Mesodermal cell (in vitro differentiated cells): ENCODE data around the gene RUBCN. TPM values are rescaled to one million over a fixed set of nuclear protein-coding genes. Genes with fewer than 3 reads are reported as not detected.

Source experiments
- H3K27ac ChIP-seq: 2 replicates; pipeline ENCODE4 v1.7.0; 2013; ENCODE audit warnings: mild to moderate bottlenecking, low read depth, low read length, moderate library complexity; ENCODE audit not compliant: severe bottlenecking
- H3K36me3 ChIP-seq: 2 replicates; pipeline ENCODE4 v1.7.1; 2013; ENCODE audit warnings: mild to moderate bottlenecking, low read length, moderate library complexity; ENCODE audit not compliant: control insufficient read depth, insufficient read depth
- H3K4me1 ChIP-seq: one replicate; pipeline ENCODE4 v1.7.1; 2013; ENCODE audit warnings: mild to moderate bottlenecking, low read length; ENCODE audit not compliant: insufficient read depth, control insufficient read depth, poor library complexity, severe bottlenecking
- H3K4me3 ChIP-seq: 2 replicates; pipeline ENCODE4 v1.7.0; 2013; ENCODE audit warnings: low read length, control low read depth, mild to moderate bottlenecking; ENCODE audit not compliant: insufficient read depth, poor library complexity, severe bottlenecking; ENCODE audit errors: extremely low read depth
- H3K9me3 ChIP-seq: 2 replicates; pipeline ENCODE4 v1.7.1; 2013; ENCODE audit warnings: mild to moderate bottlenecking, low read length, moderate library complexity; ENCODE audit not compliant: control insufficient read depth
- WGBS, 2 experiments: methylation state at CpG; one replicate each; pipeline ENCODE4 v1.1.5; 2013; ENCODE audit warnings: missing lambda C conversion rate in 2 of 2; ENCODE audit not compliant: insufficient coverage in 2 of 2; 5-methylcytosine and 5-hydroxymethylcytosine counted together
- polyA plus RNA-seq, 2 experiments: library from polyadenylated mRNA; stranded (reverse); fragments of 50-300 nt; gene quantifications; one replicate each; pipeline ENCODE4 v1.2.3, GENCODE V29; 2013

The RUBCN gene
- 10.8 TPM for polyA plus RNA-seq (2013, experiment 1 of 2)
- 9.5 TPM for polyA plus RNA-seq (2013, experiment 2 of 2)

- Histone ChIP-seq H3K4me1 (peaks cover 9% of the 10 kb centered on the region), H3K9me3 (no peaks in the 10 kb centered on the region), H3K27ac (peak within 1 kb of the TSS; percentile 74), H3K4me3 (peak within 1 kb of the TSS; percentile 74), H3K36me3 (no peaks in the 10 kb centered on the region)
- WGBS, 2 experiments, result 0% methylated on average over 47 to 89 of the region's 92 CpGs
Measured at GRCh38 chr3:197736491-197737318, at the start of gene RUBCN. Gene RUBCN (minus strand): TSS chr3:197736904. CDS start chr3:197736719, 185 bp downstream.

GRCh38 chr3:197784019-197784585, 47.4 kb upstream of the RUBCN start:
- WGBS, 2 experiments, result 96 to 100% methylated on average over 3 of the region's 7 CpGs
- Histone ChIP-seq H3K4me1 (no peaks in the 10 kb centered on the region), H3K9me3 (no peaks in the 10 kb centered on the region), H3K27ac (no peak overlapping the region), H3K36me3 (peaks cover 50% of the 10 kb centered on the region), H3K4me3 (no peak overlapping the region)

- Histone ChIP-seq H3K36me3 (peaks cover 60% of the 10 kb centered on the region), H3K27ac (no peak overlapping the region), H3K4me3 (no peak overlapping the region), H3K9me3 (no peaks in the 10 kb centered on the region), H3K4me1 (no peaks in the 10 kb centered on the region)
- WGBS, 2 experiments, result 75 to 87% methylated on average over 3 of the region's 4 CpGs
Measured at GRCh38 chr3:197782230-197782629, 45.5 kb upstream of the RUBCN start.

- H3K27ac ChIP-seq, result no peak overlapping the region
- WGBS, 2 experiments, result 90 to 91% methylated on average over 5 to 7 of the region's 7 CpGs
- H3K9me3 ChIP-seq, result no peaks in the 10 kb centered on the region
- no peak overlapping the region for H3K4me3 ChIP-seq
- peaks cover 86% of the 10 kb centered on the region for H3K36me3 ChIP-seq
- no peaks in the 10 kb centered on the region for H3K4me1 ChIP-seq
Measured at GRCh38 chr3:197775317-197775716, 38.6 kb upstream of the RUBCN start.

DNA sequence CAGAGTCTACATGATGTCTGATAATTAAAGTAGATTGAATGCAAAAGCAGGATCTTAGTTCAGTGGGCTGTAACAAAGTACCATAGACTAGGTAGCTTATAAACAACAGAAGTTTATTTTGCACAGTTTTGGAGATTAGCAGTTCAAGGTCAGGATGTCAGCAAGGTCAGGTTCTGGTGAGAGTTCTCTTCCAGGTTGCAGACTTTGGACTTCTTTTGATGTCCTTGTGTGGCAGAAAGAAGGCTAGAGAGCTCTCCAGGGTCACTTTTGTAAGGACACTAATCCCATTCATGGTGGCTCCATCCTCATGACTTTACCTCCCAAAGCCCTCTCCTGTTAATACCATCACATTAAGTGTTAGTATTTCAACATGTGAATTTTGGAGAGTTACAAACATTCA, 25.1 kb upstream of the RUBCN start:
- Histone ChIP-seq H3K4me1 (no peaks in the 10 kb centered on the region), H3K9me3 (no peaks in the 10 kb centered on the region), H3K36me3 (peaks cover 66% of the 10 kb centered on the region), H3K27ac (no peak overlapping the region), H3K4me3 (no peak overlapping the region)

GRCh38 chr3:197758512-197758911, 21.8 kb upstream of the RUBCN start:
- H3K9me3 ChIP-seq, result no peaks in the 10 kb centered on the region
- H3K36me3 ChIP-seq, result peaks cover 53% of the 10 kb centered on the region
- H3K27ac ChIP-seq, result no peak overlapping the region
- H3K4me1 ChIP-seq, result no peaks in the 10 kb centered on the region
- no peak overlapping the region for H3K4me3 ChIP-seq
- 97 to 98% methylated on average over 4 of the region's 4 CpGs for WGBS, 2 experiments

GRCh38 chr3:197756704-197757103, 20.0 kb upstream of the RUBCN start:
- H3K9me3 ChIP-seq, result no peaks in the 10 kb centered on the region
- peaks cover 38% of the 10 kb centered on the region for H3K36me3 ChIP-seq
- H3K4me1 ChIP-seq, result peaks cover 6% of the 10 kb centered on the region
- no peak overlapping the region for H3K4me3 ChIP-seq
- H3K27ac ChIP-seq, result no peak overlapping the region
- no CpG with 5 or more reads among the region's 3 CpGs for WGBS, 2 experiments

GRCh38 chr3:197753263-197753662, 16.6 kb upstream of the RUBCN start:
- peaks cover 9% of the 10 kb centered on the region for H3K4me1 ChIP-seq
- H3K27ac ChIP-seq, result no peak overlapping the region
- 100% methylated on average over 2 of the region's 3 CpGs; no CpG with 5 or more reads in 1 of the 2 experiments for WGBS, 2 experiments
- H3K9me3 ChIP-seq, result no peaks in the 10 kb centered on the region
- no peak overlapping the region for H3K4me3 ChIP-seq
- peaks cover 17% of the 10 kb centered on the region for H3K36me3 ChIP-seq

- Histone ChIP-seq H3K27ac (no peak overlapping the region), H3K4me1 (peaks cover 10% of the 10 kb centered on the region), H3K9me3 (no peaks in the 10 kb centered on the region), H3K4me3 (no peak overlapping the region), H3K36me3 (peaks cover 6% of the 10 kb centered on the region)
- 95% methylated on average over 4 of the region's 5 CpGs; no CpG with 5 or more reads in 1 of the 2 experiments for WGBS, 2 experiments
Measured at GRCh38 chr3:197752107-197752506, 15.4 kb upstream of the RUBCN start.

DNA sequence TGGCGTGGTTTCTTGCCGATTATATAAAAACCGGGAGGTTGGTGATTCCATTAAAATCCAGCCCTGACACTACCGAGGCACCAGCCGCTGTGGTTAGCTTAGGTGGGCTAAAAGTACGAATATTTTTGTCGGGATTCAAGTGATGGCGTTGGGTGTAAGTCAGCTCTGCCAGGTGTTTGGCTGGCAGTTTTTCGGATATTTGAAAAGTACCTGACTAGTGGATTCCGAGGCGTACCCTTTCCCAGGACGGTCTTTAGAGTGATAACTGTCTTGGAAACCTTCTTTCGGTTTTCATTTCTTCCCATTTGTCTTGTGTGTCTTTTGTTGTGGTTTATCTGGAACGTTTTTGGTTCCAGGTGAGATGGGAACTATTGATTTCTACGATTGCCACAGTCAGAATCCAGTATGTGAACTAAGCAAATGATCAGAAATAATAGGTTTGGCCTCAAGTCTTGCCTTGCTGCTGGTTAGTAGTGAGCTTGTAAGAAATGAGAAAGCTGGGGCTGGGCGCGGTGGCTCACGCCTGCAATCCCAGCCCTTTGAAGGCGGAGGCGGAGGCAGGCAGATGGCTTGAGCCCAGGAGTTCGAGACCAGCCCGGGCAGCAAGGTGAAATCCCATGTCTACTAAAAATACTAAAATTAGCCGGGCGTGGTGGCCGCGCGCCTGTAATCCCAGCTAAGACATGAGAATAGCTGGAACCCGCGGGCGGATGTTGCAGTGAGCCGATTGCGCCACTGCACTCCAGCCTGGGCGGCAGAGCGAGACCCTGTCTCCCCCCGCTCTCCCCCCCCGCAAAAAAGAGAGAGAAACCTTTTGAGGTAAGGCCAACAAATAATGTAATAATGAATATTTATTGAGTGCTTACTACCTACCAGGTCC, 14.4 kb upstream of the RUBCN start:
- peak overlapping the region; percentile 86 for H3K27ac ChIP-seq
- no peaks in the 10 kb centered on the region for H3K36me3 ChIP-seq
- peaks cover 15% of the 10 kb centered on the region for H3K4me1 ChIP-seq
- H3K9me3 ChIP-seq, result no peaks in the 10 kb centered on the region
- H3K4me3 ChIP-seq, result peak overlapping the region; percentile 92
- WGBS, 2 experiments, result 35 to 38% methylated on average over 18 to 26 of the region's 36 CpGs
